ENCODE measurements around the gene SNUPN. TPM values are rescaled to one million over a fixed set of nuclear protein-coding genes. Genes with fewer than 3 reads are reported as not detected.
"Not testable (repeated sequence)": the region's sequence is repeated elsewhere in the genome, so short reads cannot be mapped to it uniquely, and the experiment has no call there.

SNUPN gene
- total and polyA plus RNA-seq, 2 of the 8 experiments (the other 6 are each of a cell fraction or from before 2014, with no cell fraction given): 13.3 to 28.2 TPM

DNA sequence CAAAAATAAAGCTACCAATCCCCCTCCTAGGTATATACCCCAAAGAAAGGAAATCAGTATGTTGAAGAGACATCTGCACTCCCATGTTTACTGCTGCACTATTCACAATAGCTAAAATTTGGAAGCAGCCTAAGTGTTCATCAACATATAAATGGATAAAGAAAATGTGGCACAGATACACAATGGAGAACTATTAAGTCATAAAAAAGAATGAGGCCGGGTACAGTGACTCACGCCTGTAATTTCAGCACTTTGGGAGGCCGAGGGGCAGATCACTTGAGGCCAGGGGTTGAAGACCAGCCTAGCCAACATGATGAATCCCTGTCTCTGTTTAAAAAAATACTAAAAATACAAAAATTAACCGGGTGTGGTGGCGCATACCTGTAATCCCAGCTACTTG, 36.5 kb downstream of the SNUPN start (continued):
- TF ChIP-seq TAF7 (optimal IDR thresholded peaks at IDR 0.05; ENCODE audit: borderline replicate concordance, low read depth, low read length): no peak
- TF ChIP-seq JUND (IDR thresholded peaks at IDR 0.05; ENCODE audit: low read length): no peak
- TF ChIP-seq GTF2F1 (IDR thresholded peaks at IDR 0.05; ENCODE audit: borderline replicate concordance, low read depth, low read length): no peak
- no peak for TF ChIP-seq POLR2AphosphoS5 (IDR thresholded peaks at IDR 0.05; ENCODE audit: low read depth, low read length)
- TF ChIP-seq SRF (IDR thresholded peaks at IDR 0.05; ENCODE audit: low read depth, low read length): no peak

DNA sequence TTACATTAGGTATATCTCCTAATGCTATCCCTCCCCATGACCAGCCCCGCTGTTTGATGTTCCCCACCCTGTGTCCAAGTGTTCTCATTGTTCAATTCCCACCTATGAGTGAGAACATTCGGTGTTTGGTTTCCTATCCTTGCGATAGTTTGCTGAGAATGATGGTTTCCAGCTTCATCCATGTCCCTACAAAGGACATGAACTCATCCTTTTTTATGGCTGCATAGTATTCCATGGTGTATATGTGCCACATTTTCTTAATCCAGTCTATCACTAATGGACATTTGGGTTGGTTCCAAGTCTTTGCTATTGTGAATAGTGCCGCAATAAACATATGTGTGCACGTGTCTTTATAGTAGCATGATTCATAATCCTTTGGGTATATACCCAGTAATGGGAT, 39.1 kb downstream of the SNUPN start:
- not testable (repeated sequence) for H4K20me1 ChIP-seq (replicated peaks in 1 of 2; ENCODE audit: control insufficient read depth in 1 of 2, insufficient read depth in 2 of 2, low read length in 2 of 2); H2AFZ ChIP-seq (ENCODE audit: low read length); H2BK20ac ChIP-seq (ENCODE audit: low read length); H3K4me3 ChIP-seq (ENCODE audit: extremely low read depth in 1 of 4, insufficient read depth in 2 of 4, low read depth in 3 of 4, low read length in 4 of 4); H3K9ac ChIP-seq (replicated peaks in 1 of 4; ENCODE audit: extremely low read depth in 1 of 4, low read depth in 3 of 4, low read length in 3 of 4); H3K36me3 ChIP-seq (ENCODE audit: control insufficient read depth in 2 of 4, insufficient read depth in 4 of 4, low read length in 3 of 4); H4K8ac ChIP-seq (ENCODE audit: extremely low read depth, insufficient read depth, low read length); H3K18ac ChIP-seq (ENCODE audit: extremely low read depth, low read length); H3K4me1 ChIP-seq (replicated peaks in 1 of 4; ENCODE audit: control insufficient read depth in 3 of 4, insufficient read depth in 4 of 4, low read length in 3 of 4); H2BK5ac ChIP-seq (ENCODE audit: low read depth, low read length); FAIRE-seq; H3K79me1 ChIP-seq (ENCODE audit: low read depth, low read length); H3K23ac ChIP-seq (ENCODE audit: insufficient read length); H3K79me2 ChIP-seq (ENCODE audit: control insufficient read depth in 1 of 2, insufficient read depth in 2 of 2, low read length in 2 of 2); H3K4ac ChIP-seq (replicated peaks; ENCODE audit: insufficient read length, low read depth, low read length); H3K9me3 ChIP-seq (ENCODE audit: insufficient read depth in 2 of 2, low read depth in 1 of 2, low read length in 1 of 2); H3K27me3 ChIP-seq (replicated peaks in 1 of 4; ENCODE audit: control insufficient read depth in 3 of 4, extremely low read depth in 1 of 4, insufficient read depth in 3 of 4, low read length in 3 of 4); H3K14ac ChIP-seq (ENCODE audit: insufficient read length); H2BK12ac ChIP-seq (ENCODE audit: low read depth, low read length); H2AK5ac ChIP-seq (ENCODE audit: low read depth, low read length); H3K23me2 ChIP-seq (ENCODE audit: low read depth, low read length); H4K5ac ChIP-seq (ENCODE audit: insufficient read length, low read depth, low read length); H3K27ac ChIP-seq (ENCODE audit: low read depth, low read length); H2BK120ac ChIP-seq (replicated peaks; ENCODE audit: low read depth, low read length); H4K91ac ChIP-seq (replicated peaks; ENCODE audit: insufficient read length, low read length); H3K56ac ChIP-seq (replicated peaks; ENCODE audit: insufficient read length, low read depth, low read length); H3K4me2 ChIP-seq (ENCODE audit: insufficient read depth in 1 of 2, low read depth in 2 of 2, low read length in 2 of 2); DNase-seq (ENCODE audit: low read depth in 1 of 2, low spot score in 2 of 2); H2BK15ac ChIP-seq (ENCODE audit: low read length)
- 97% methylated on average over 5 of the region's 5 CpGs; no CpG with 5 or more reads in 1 of the 2 experiments for WGBS, 2 experiments (ENCODE audit: extremely low coverage in 1 of 2, insufficient coverage in 1 of 2, insufficient read length in 1 of 2, insufficient replicate concordance in 2 of 2, low coverage in 1 of 2, low lambda C conversion rate in 2 of 2, missing lambda C conversion rate in 1 of 2)
- ChIA-PET POLR2A (ENCODE audit: partially characterized antibody) (interaction anchor here (0.9 kb wide), 1 partner anchor 13 kb away, joined by 5 read pairs; no protein-coding TSS in a partner anchor), CTCF (ENCODE audit: partially characterized antibody) (interaction anchor here (2.3 kb wide), 1 partner anchor 11 kb away, joined by 8 read pairs; no protein-coding TSS in a partner anchor)

Measured in H1 (cell line).